Heart left ventricle (tissue), 16 donors: Measurements from ENCODE around the gene SIM2. TPM values are rescaled to one million over a fixed set of nuclear protein-coding genes. Genes with fewer than 3 reads are reported as not detected.

ENCODE experiments used
- ATAC-seq, 4 donors: fragments of 200-7000 bp; cut with Tn5 transposase; one replicate each; pipeline ENCODE4 v1.9.1; 2020 to 2022; ENCODE audit warnings: moderate library complexity in 4 of 4, mild to moderate bottlenecking in 3 of 4, moderate number of reproducible peaks in 1 of 4
- DNase-seq, 5 donors: peaks; one replicate each; pipeline ENCODE4 v3.0.0-alpha.2; 2020
- H3K27ac ChIP-seq, 12 donors: fragments of 200-600 bp; sonication (generic) in 4 of 12; one replicate each; pipeline versions ENCODE4 v1.5.0 to v1.8.0; 2016 to 2022; ENCODE audit warnings: mild to moderate bottlenecking in 2 of 12
- H3K27me3 ChIP-seq, 9 donors: fragments of 200-600 bp; sonication (generic) in 2 of 9; one replicate each; pipeline versions ENCODE4 v1.5.1 to v1.8.0; 2016 to 2022; ENCODE audit warnings: mild to moderate bottlenecking in 3 of 9
- H3K36me3 ChIP-seq, 9 donors: fragments of 200-600 bp; sonication (generic) in 2 of 9; one replicate each; pipeline versions ENCODE4 v1.5.0 to v1.8.0; 2018 to 2022; ENCODE audit warnings: mild to moderate bottlenecking in 2 of 9
- H3K4me1 ChIP-seq, 12 donors: fragments of 200-600 bp; sonication (generic) in 4 of 12; one replicate each; pipeline versions ENCODE4 v1.5.0 to v1.8.0; 2016 to 2022; ENCODE audit warnings: mild to moderate bottlenecking in 3 of 12
- H3K4me3 ChIP-seq, 12 donors: fragments of 200-600 bp; sonication (generic) in 4 of 12; one replicate each; pipeline versions ENCODE4 v1.5.0 to v1.8.0; 2017 to 2022; ENCODE audit warnings: mild to moderate bottlenecking in 9 of 12, moderate library complexity in 4 of 12
- H3K9me3 ChIP-seq, 12 donors: fragments of 200-600 bp; sonication (generic) in 4 of 12; one replicate each; pipeline versions ENCODE4 v1.5.0 to v1.8.0; 2016 to 2022; ENCODE audit warnings: mild to moderate bottlenecking in 1 of 12
- CTCF ChIP-seq, 12 donors: fragments of 200-600 bp; sonication (generic) in 4 of 12; IDR thresholded peaks; one replicate each; pipeline versions ENCODE4 v1.5.0 to v1.8.0; 2018 to 2022; ENCODE audit warnings: antibody characterized with exemption in 12 of 12, mild to moderate bottlenecking in 5 of 12
- POLR2A ChIP-seq, 2 donors: fragments of 450-650 bp; IDR thresholded peaks; one replicate each; pipeline ENCODE4 v1.6.1; 2017; ENCODE audit warnings: antibody characterized with exemption in 2 of 2, mild to moderate bottlenecking in 2 of 2, moderate library complexity in 2 of 2
- WGBS, 4 donors: extraction: QIAGEN DNeasy Blood & Tissue Kit in 2 of 4; methylation state at CpG; one replicate each; pipeline versions ENCODE4 v1.1.5 to v1.1.7; 2013 to 2018; 5-methylcytosine and 5-hydroxymethylcytosine counted together
- intact Hi-C, 10 donors: fragments of 100-400 bp; cut with DNase I; formaldehyde crosslinking; loops; one replicate each; pipeline versions ENCODE4 v1.11.1 to v1.14.2; 2022
- polyA plus RNA-seq, 2 donors: library from polyadenylated mRNA; stranded (reverse); fragments of 200-250 nt; gene quantifications; one replicate each; pipeline ENCODE4 v1.2.3, GENCODE V29; 2013
- total RNA-seq, 9 donors: library from RNA; depleted of rRNA in 2 of 9; stranded (reverse); fragments of >200 nt in 2 of 9; fragmentation: NEBNext Ultra II Directional in 3 of 9; extraction: Animal tissue kit (Norgen Biotek cat#: 25700) in 3 of 9; gene quantifications; one replicate each; pipeline versions ENCODE4 v1.1.0 to v1.2.4, GENCODE V29; 2016 to 2023
- donor health status: ischemic (EF 13 %, LVEDD 7.1; RV severe dilation, severe dysfunction).
- donor health status: healthy with polysubstance abuse.
- donor health status: DM: no; HTN: yes; CAD: no.
- donor health status: DM: no; HTN: no; CAD: no.
- donor health status: ischemic (EF 25% LVEDD 6.9; RV normal size, moderate dysfunction).
- donor health status: ischemic (EF 25% LVEDD 5.7; RV mildly dilated, moderate dysfunction).
- donor health status: healthy.
- donor health status: DM: yes; HTN: yes; CAD: no.
- donor health status: ischemic (EF 35%, LVEDD 5.7; RV mildly dilated, moderate dysfunction).
- donor health status: nonischemic (EF 11% LVEDD 7.7; RV severe dilation, severe dysfunction).
- donor health status: DM: yes; HTN: yes; CAD: no.
- donor health status: PGD.
- donor health status: ischemic (EF 29% LVEDD 5.4; RV normal size, mild dysfunction).
- donor health status: nonischemic (EF 23%, LVEDD 6.1; RV moderate dilation, normal function).

The SIM2 gene
- total and polyA plus RNA-seq, 11 donors, result 0.01 to 0.88 (median 0.15) TPM; not detected in 8

GRCh38 chr21:36756527-36756926 lies 57.6 kb downstream of the SIM2 start:
- Histone ChIP-seq H3K27ac (no peak overlapping the region), H3K27me3 (no peaks in the 10 kb centered on the region), H3K36me3 (peaks cover 0 to 9% (median 0%) of the 10 kb centered on the region in 9 donors), H3K4me3 (no peak overlapping the region), H3K4me1 (peaks cover 0 to 5% (median 0%) of the 10 kb centered on the region in 12 donors), H3K9me3 (no peaks in the 10 kb centered on the region)
- intact Hi-C loops, result no loop called here
- 75 to 89% (median 87%) methylated on average over 7 of the region's 7 CpGs for WGBS, 4 donors
- no peak for ATAC-seq
- DNase-seq, result no peak
- no peak for TF ChIP-seq CTCF (IDR thresholded peaks at IDR 0.05)
- no peak for TF ChIP-seq POLR2A (IDR thresholded peaks at IDR 0.05)

GRCh38 chr21:36757196-36757595 lies 58.3 kb downstream of the SIM2 start:
- no peak for ATAC-seq
- intact Hi-C loops, result no loop called here
- H3K4me3 ChIP-seq, result no peak overlapping the region
- TF ChIP-seq CTCF (IDR thresholded peaks at IDR 0.05) (no peak), POLR2A (IDR thresholded peaks at IDR 0.05) (no peak)
- H3K27me3 ChIP-seq, result no peaks in the 10 kb centered on the region
- H3K36me3 ChIP-seq, result peaks cover 0 to 9% (median 0%) of the 10 kb centered on the region in 9 donors
- H3K9me3 ChIP-seq, result no peaks in the 10 kb centered on the region
- WGBS, 4 donors, result 92 to 97% (median 96%) methylated on average over 6 of the region's 6 CpGs
- H3K4me1 ChIP-seq, result peaks cover 0 to 5% (median 0%) of the 10 kb centered on the region in 12 donors
- H3K27ac ChIP-seq, result no peak overlapping the region
- DNase-seq, result no peak

- Histone ChIP-seq H3K27me3 (no peaks in the 10 kb centered on the region), H3K4me1 (peaks cover 0 to 4% (median 0%) of the 10 kb centered on the region in 12 donors), H3K36me3 (peaks cover 0 to 9% (median 0%) of the 10 kb centered on the region in 9 donors), H3K4me3 (no peak overlapping the region), H3K27ac (no peak overlapping the region), H3K9me3 (no peaks in the 10 kb centered on the region)
- no peak for TF ChIP-seq CTCF (IDR thresholded peaks at IDR 0.05)
- TF ChIP-seq POLR2A (IDR thresholded peaks at IDR 0.05), result no peak
- no peak for DNase-seq
- WGBS, 4 donors, result 82 to 88% (median 83%) methylated on average over 12 of the region's 12 CpGs
- intact Hi-C loops, result no loop called here
- ATAC-seq, result no peak
Measured at GRCh38 chr21:36759348-36760083, 60.6 kb downstream of the SIM2 start.

GRCh38 chr21:36761685-36762084 lies 62.8 kb downstream of the SIM2 start:
- Histone ChIP-seq H3K27ac (no peak overlapping the region), H3K27me3 (no peaks in the 10 kb centered on the region), H3K4me3 (no peak overlapping the region), H3K9me3 (no peaks in the 10 kb centered on the region), H3K36me3 (peaks cover 0 to 9% (median 0%) of the 10 kb centered on the region in 9 donors), H3K4me1 (no peaks in the 10 kb centered on the region)
- no peak for ATAC-seq
- intact Hi-C loops, result no loop called here
- TF ChIP-seq POLR2A (IDR thresholded peaks at IDR 0.05), result no peak
- TF ChIP-seq CTCF (IDR thresholded peaks at IDR 0.05), result no peak
- 91 to 95% (median 95%) methylated on average over 11 of the region's 11 CpGs for WGBS, 4 donors
- DNase-seq, result no peak
